Measurements from ENCODE around the gene TMEM165.

- no peak for TF ChIP-seq POLR2A (IDR thresholded peaks at IDR 0.05; ENCODE audit: low read depth)
- no peak for TF ChIP-seq CTCF (IDR thresholded peaks at IDR 0.05)
- TF ChIP-seq POLR2AphosphoS5 (IDR thresholded peaks at IDR 0.05), result no peak
- no peak for TF ChIP-seq EP300 (IDR thresholded peaks at IDR 0.05)
These were observed 43.3 kb downstream of the TMEM165 start for GRCh38 chr4:55439023-55439422.
